Posterior cingulate gyrus (tissue), 11 donors: ENCODE data around the gene HS3ST3A1.

ENCODE experiments used
- DNase-seq, 10 donors: peaks; one replicate each; pipeline versions ENCODE4 v3.0.0 to v3.0.0-alpha.2; 2020 to 2021; ENCODE audit warnings: mixed read lengths in 3 of 10
- intact Hi-C: fragments of 100-400 bp; cut with DNase I; formaldehyde crosslinking; loops from one replicate; pipeline ENCODE4 v1.15.1; 2023

The HS3ST3A1 gene

DNA sequence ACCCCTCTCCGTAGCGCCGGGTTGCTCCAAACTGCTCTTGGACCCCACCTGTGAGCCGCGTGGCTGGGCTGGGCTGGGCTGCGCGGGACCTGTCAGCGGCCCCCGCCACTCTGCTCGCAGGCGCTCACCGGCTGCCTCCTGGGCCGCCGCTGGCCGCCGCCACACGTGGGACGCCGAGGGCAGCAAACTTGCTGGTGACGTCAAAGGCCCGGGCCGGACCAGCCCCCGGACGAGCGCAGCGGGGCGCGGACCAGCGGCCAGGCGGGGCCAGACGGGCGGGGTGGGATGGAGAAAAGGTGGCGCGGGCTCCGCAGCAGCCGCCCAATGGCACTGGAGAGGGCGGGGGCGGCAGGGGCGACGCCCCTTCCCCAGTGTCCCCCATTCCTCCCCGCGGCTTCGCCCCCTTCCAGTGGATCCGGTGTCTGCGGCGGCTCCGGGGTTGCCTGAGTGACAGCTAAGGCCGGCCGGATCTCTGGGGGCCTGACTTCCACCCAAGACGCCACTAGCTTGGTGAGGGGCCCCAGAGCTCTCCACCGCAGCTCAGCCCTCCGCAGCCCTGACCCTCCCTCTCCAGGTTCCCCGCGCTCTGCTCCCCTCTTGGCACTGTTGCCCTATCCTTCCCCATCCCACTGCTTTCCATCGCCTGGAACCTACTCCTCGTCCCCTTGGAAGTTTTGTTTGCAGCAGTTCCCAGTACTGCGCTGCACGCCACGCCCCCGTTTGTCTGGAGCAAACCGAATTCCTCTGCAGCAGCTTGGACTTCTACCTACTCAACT lies at the start of gene HS3ST3A1:
TSS of gene HS3ST3A1 (minus strand) at position 154 of the 776 bp plus-strand sequence. CDS start 800 bp downstream, outside the sequence.
- no peak for DNase-seq
- intact Hi-C loops: no loop called here

DNA sequence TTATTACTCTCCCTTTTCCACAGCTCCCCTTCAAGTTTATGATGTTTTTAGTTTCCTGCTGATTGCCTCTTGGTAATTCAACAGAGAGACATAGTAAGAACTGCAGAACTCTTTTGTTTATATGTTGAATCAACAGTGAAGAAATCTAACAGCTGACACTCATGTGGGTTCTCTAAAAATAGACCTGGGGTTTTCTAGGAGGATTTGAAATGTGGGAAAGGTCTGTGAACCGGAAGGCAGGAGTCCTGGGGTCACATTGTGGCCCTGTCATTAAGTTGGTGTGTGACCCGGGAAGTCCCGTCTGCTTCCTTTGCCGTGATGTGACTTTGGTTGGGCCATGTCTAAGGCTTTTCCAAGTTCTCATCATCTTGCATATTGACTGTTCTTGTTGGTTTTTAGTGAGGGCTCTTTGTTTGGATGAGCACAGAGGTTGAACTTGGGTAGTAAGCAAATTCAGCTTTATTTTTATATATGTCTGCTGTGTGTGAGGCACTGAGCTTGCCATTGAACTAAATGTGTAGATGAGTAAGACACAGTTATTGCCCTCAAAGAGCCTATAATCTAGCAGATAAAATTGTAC lies 48.5 kb upstream of the HS3ST3A1 start:
- intact Hi-C loops: no loop called here
- DNase-seq: no peak

DNA sequence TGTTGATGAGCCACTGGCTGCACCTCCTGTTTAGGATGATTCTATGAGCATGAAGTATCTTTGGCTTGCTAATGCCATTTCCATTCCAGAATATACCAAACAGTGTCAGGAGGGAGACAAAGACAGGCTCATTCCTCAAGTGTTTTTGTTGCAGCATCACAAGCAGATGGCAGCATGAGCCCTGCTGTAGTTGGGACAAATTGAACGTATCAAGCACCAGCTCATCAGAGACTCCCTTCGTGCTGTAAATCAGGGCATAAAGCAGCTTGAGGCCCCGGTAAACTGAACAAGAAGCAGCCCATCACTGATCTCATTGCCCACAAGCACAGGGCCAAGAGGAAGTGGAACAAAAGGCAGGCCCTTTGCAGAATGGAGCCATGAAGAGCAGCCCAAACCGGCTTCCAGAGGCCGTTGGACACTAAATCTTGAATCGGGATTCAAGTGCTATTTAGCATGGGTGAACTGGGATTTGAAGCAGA lies 45.9 kb upstream of the HS3ST3A1 start:
- DNase-seq: peak in 1 of 10 donors; percentile 17
- intact Hi-C loops: no loop called here

DNA sequence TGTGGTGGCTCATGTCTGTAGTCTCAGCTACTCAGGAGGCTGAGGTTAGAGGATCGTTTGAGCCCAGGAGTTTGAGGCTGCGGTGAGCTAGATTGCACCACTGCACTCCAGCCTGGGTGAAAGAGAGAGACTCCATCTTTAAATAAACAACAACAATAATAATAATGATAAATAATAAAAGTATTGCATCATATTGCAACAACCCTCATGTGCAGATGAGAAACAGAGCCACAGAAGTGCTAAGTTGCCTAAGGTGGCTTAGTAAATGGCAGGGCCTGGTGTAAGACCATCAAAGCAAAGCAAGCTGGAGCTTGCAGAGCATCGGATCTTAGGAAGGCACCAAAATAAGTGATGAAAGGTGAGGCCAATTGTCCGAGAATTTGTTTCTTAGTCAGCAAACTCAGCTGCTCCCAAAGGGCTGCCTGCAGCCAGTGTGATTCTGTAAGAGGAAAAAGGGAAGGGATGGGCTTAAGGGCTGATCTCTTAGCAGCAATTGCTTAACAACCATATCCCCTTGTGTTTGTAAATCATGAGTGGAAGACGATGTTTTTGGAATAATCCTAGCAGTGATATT lies 45.3 kb upstream of the HS3ST3A1 start:
- no peak for DNase-seq
- intact Hi-C loops: no loop called here

DNA sequence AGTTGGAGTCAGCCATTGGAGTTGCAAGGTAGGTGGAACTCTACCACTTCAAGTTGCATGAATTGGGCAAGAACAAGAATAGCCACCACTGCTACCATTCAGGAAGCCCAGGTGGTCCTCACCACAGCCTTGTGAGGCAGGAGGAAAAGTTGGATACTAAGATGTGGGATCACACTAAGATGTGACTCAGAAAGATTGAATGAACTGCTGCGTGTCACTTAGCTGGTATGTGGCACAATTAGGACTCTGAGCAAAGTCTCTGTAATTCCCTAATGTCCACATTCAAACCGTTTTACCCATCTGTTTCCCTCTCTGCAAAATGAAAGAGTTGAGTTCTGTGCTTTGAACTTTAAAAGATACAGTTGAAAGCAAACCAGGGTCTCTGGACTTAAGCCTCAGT lies 44.7 kb upstream of the HS3ST3A1 start:
- no peak for DNase-seq
- intact Hi-C loops: no loop called here

DNA sequence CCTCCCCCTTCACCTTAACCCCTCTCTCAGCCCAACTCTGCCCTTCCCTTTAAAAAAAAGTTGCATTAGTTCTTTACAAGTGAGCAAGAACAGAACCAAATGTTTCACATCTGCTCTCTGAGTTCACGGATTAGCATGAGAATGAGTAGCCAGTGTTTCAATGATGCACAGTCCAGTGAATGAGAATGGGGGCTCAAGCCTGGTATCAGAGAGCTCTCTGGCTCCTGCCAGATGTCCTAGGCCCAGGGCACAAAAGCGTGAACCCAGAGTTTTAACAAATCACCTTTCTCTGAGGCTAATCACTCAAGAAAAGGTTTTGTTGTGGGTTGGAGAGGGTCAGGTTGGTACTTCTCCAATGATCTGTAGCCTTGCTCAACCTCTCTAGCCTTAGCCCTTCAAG lies 41.5 kb upstream of the HS3ST3A1 start:
- DNase-seq: no peak
- intact Hi-C loops: no loop called here

DNA sequence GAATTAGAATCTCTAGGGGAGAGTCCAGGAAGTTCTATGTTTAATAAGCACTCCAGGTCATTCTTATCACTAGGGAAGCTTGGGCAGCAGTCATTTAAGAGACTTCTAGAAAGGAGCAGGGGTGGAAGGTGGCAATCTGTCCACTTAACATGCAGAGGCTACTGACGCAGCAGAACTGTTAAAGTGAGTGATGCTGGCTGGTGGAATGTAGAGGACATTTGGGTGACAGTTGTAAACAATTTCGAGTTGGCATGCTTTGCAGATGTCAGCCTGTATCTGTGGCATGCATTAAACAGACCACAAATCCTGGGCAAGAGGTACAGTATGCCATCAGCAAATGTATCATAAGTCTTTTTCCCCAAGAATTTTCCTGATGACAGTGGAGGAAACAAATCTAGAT lies 40.5 kb upstream of the HS3ST3A1 start:
- DNase-seq: no peak
- intact Hi-C loops: no loop called here

DNA sequence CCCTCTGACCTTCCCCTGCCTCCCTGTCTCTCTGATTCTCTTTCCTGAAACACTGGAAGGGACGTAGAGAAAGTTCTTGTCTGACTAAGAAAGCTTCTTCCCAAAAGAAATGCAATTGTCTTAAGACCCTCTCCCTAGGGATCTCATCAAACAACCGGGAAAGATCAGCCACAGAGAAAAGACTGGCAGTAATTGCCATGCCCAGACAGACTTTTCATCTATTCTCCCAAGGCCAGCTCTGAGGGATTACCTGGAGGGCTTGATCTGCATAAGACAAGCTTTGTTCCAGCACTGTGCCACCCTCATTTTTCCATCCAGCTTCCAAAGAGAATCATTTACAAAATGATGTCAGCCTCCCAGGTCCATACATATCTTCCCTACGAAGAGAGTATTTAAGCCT lies 38.8 kb upstream of the HS3ST3A1 start:
- intact Hi-C loops: no loop called here
- DNase-seq: no peak

DNA sequence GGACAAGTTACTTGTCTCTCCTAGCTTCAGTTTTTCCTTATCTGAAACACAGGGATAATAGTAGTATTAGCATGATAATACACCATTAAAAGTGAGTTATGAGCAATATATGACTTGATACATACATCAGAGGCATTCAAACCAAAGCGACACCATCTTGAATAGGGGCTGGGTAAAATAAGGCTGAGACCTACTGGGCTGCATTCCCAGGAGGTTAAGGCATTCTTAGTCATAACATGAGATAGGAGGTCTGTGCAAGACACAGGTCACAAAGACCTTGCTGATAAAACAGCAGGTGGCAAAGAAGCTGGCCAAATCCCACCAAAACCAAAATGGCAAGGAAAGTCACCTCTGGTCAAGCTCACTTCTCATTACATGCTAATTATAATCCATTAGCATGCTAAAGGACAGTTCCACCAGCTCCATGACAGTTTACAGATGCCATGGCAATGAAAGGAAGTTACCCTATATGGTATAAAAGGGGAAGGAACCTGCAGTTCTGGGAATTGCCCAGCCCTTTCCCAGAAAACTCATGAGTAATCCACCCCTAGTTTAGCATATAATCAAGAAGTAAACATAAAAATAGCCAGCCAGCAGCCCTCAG lies 37.2 kb upstream of the HS3ST3A1 start:
- DNase-seq: no peak
- intact Hi-C loops: no loop called here

DNA sequence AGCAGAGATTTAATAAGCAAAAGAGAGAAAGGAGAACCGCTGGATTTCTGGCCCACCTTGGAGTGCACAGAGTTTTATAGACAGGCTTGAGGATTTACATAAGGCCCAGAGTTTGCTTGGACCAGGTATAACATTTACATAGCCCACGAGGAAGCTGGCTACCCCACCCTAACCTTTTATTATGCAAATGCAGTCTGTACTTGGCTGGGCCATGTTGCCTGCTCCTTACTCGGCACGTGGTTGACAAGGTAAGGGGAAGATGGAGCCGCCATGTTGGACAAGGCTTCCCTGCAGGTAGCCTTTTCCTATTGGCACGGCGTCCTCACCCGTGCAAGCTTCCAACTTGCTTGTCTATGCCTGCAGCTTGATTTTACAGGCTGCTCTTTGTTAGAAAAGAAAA lies 35.2 kb upstream of the HS3ST3A1 start:
- DNase-seq: no peak
- intact Hi-C loops: no loop called here

DNA sequence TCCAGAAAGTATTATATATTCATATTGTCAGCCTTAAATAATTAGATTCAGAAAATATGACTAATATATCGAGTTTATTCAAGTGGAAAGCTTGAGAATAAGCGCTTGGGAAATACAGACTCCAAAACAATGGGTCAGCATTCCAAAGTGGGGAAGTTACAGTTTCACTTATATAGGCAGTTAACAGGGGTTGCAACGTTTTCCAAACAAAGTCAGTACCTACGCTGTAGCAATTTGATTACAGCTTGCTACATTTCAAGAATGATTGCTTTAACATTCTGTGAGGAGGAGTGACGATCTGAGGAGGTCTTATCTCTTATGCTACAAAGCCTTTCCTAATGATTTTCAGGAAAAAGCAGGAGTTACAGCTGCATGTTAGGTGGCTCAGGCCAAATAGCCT lies 34.2 kb upstream of the HS3ST3A1 start:
- no peak for DNase-seq
- intact Hi-C loops: no loop called here

DNA sequence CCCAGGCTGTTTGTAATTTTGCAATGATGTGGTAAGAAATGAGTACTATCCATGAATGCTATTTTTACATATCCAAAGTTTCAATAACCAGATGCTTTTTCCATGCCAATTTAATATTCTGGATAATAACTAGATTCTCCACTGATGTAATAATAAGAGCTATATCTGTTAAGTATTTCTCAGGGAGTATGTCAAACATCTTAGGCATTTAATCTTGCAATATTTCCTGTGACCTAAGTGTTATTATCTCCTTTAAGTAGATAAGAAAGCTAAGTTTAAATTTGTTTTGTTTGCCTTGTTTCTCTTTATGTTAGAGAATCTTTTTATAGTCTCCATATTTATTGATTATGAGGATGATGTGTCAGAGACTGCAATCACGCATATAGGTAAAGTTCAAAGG lies 32.3 kb upstream of the HS3ST3A1 start:
- no peak for DNase-seq
- intact Hi-C loops: no loop called here

DNA sequence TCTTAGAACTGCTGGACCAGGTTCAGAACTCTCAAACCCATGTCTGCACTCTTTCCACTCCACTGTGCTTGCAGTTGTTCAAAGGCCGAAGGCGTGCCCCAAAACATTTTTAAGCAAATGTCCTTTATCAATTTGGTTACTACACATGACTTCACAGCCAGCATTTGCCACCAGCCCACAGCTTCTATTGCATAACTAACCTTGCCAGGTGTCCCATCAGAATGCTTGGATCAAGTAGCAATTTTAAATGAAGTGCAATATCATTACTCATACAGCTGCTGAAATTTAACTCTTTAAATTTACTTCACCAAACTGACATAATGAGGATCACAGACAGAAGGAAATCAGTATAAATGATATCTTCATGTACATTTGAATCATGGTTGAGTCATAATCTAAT lies 29.8 kb upstream of the HS3ST3A1 start:
- no peak for DNase-seq
- intact Hi-C loops: no loop called here

DNA sequence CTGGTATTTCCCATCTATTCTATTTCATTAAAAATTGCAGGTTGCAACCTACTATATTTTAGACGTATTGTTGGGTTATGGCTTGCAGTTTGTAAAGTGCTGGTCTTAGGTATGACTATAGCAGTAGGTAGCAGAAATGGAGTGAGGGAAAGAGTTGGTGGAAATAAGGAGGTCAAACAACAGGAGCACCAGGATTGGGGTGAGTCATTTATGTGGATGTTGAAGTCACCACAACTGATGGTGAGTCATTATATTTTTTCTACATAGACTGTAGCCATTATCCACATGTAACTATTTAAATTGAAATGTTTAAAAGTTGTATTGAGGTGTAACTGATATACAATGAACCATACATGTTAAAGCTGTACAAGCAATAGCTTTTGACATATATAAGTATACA lies 25.0 kb upstream of the HS3ST3A1 start:
- intact Hi-C loops: no loop called here
- no peak for DNase-seq

DNA sequence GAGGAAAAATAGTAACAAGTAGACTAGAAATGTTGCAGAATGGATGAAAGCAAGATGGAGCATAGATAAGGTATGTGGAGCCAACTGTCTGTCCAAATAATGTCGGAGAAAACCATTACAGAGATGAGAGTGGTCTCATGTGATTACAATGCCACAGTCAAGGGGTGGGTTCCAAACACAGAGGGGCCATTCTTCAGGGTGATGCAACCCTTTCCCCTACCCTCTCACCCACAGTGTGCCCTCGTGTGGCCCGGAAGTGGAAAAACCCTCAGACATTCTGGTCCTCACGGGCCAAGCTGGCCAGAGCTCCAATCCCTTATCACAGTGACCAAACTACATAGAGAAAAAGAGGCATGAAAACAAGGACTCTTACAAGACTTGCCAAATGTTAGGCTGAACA lies 17.7 kb upstream of the HS3ST3A1 start:
- DNase-seq: no peak
- intact Hi-C loops: no loop called here

DNA sequence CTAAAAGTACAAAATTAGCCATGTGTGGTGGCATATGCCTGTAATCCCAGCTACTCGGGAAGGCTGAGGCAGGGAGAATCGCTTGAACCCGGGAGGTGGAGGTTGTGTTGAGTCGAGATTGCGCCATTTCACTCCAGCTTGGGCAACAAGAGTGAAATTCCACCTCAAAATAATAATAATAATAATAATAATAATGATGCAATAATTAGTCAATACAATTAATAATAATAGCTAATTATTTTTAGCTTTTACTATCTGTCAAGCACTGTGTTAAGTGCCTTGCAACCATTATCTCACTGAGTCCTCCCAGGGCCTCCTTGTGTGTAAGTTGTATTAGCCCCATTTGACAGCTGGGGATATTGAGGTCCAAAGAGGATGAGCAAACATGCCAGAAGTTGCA lies 14.3 kb upstream of the HS3ST3A1 start:
- intact Hi-C loops: no loop called here

DNA sequence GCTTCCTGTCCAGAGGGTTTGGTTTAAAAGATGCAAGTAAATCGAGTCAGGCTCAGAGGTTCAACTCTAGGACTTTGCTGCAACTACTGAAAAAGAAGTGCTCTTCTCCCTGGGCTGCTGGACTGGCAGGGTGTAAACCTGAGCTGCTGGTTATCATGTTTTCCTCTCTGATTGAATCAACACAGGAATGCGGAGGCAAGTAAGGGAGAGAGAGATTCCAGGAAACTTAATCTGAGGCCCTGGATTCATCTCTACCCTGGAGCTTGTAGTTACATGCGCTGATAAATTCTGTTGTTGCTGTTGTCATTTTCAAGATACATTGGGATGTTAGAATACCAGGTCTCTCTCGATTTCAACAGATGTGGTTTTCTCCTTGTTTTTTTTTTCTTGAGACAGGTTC lies 8.2 kb upstream of the HS3ST3A1 start:
- DNase-seq: no peak
- intact Hi-C loops: no loop called here

More for the DNA sequence above, 14.3 kb upstream of the HS3ST3A1 start:
- DNase-seq: no peak

DNA sequence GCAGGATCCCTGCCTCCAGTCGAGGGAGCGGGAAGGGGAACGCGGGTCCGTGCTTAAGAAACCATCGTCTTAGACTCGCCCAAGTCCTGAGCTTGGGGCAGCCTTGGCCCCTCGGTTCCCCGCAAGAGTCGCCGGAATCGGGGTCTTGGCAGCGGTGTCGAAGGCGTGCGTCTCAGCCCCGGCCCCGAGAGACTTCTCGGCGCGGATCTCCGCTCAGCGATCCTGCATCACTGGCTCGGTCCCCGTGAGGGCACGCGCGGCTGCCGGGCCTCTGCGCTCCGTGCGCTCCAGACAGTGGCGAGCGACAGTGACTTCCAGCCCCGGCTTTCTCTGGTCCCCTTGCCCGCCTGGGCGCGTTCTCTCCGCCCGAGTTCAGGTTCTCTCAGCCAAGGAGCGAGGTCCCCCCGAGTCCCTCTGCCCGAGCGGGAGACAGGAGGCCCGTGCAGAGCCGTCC lies 380 bp downstream of the HS3ST3A1 start:
- intact Hi-C loops: no loop called here
- no peak for DNase-seq

DNA sequence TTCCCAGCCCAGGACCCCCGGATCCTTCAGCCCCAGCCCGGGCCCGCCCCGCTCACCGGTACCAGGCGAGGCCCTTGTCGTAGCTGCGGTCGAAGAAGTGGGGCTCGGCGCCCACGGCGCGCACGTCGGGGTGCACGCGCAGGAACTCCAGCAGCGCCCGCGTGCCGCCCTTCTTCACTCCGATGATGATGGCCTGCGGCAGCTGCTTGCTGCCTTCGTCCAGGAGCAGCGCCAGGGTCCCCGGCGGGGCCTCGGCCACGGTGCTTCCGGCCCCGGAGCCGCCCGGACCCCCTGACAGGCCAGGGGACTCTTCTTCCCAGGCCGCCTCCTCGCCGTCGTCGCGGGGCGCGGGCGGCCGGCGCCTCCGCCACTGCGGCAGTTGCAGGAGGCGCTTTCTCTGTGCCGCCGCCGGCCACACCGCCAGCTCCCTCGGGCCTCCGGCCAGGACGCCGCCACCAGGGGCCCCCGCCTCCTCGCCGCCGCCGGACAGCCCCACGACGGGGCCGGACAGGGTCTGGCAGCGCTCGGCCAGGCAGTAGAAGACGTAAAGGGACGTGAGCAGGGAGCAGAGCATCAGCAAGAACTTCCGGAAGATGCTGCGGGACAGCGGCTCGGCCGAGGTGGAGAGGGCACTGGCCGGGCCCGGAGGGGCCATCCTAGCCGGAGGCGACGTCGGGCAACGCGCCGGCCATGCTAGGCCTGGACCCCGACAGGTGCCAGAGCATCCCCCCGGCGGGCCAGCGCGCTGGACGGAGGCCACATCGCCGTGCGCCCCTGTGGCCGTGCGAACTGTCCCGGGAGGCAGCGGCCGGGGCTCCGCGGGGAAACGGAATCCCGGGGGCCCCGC lies 1.0 kb downstream of the HS3ST3A1 start:
- no peak for DNase-seq
- intact Hi-C loops: no loop called here

DNA sequence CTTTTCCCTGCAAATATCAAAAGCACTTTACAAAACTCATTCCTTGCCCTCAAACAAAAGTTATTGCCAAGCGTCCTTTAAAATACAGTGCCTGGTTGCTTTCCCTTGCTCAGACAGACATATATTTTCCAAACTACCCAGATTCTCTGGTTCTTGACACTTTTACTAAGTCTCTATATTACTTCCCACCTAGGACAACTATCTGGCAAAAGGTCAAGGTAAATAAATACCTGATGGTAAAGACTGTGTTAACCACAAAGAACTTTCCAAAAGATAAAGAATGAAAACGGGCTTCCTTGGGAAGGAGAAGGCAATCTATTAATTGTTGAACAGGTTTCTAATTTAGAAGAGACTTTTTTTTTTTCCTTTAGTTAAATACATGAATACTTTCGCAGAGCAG lies 1.9 kb downstream of the HS3ST3A1 start:
- DNase-seq: no peak
- intact Hi-C loops: no loop called here

DNA sequence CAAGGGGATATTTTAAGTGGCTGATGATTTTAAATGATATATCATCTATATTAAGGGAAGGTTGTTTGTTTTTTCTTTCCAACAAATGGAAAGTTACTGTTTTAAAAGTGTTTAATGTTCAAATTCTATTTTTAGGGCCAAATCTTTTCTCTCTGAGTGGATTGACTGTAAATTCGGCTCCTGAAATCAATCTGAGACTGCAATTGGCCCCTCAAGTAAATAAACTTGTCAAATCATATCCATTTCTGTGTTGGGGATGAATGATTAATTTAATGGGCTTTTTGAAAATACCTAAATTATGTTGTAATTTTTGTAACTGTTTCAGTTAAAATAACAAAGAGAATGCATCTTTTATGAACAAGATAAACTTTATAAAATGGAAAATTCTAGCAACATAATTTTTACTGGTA lies 2.6 kb downstream of the HS3ST3A1 start:
- intact Hi-C loops: no loop called here
- no peak for DNase-seq
